Gastroesophageal sphincter (tissue), 4 donors: ENCODE measurements around the gene DUS4L. TPM values are rescaled to one million over a fixed set of nuclear protein-coding genes. Genes with fewer than 3 reads are reported as not detected.

Experiments used
- ATAC-seq: fragments of 150-250 bp; one replicate; pipeline ENCODE4 v1.9.1; 2016; ENCODE audit warnings: mild to moderate bottlenecking, moderate library complexity
- H3K27ac ChIP-seq, 4 donors: fragments of 200-600 bp; sonication (generic) in 3 of 4; 1 replicate in 3 of 4; 2 replicates in 1 of 4; pipeline ENCODE4 v1.5.1; 2016 to 2019
- H3K27me3 ChIP-seq: fragments of 200-600 bp; sonication (generic); one replicate; pipeline ENCODE4 v1.5.1; 2019
- H3K36me3 ChIP-seq, 2 donors: fragments of 200-600 bp; sonication (generic); one replicate each; pipeline ENCODE4 v1.5.1; 2019; ENCODE audit warnings: control low read depth in 1 of 2
- H3K4me1 ChIP-seq, 3 donors: fragments of 200-600 bp; sonication (generic); 1 replicate in 2 of 3; 2 replicates in 1 of 3; pipeline ENCODE4 v1.5.1; 2016 to 2019; ENCODE audit warnings: control low read depth in 2 of 3
- H3K4me3 ChIP-seq, 2 donors: fragments of 200-600 bp; sonication (generic); one replicate each; pipeline ENCODE4 v1.5.1; 2019; ENCODE audit warnings: mild to moderate bottlenecking in 1 of 2, moderate library complexity in 1 of 2
- H3K9me3 ChIP-seq, 3 donors: fragments of 200-600 bp; sonication (generic); one replicate each; pipeline ENCODE4 v1.5.1; 2017 to 2019; ENCODE audit warnings: control low read depth in 2 of 3
- EP300 ChIP-seq: sonication (generic); formaldehyde crosslinking; IDR thresholded peaks from one replicate; pipeline ENCODE4 v1.6.1; 2017; ENCODE audit warnings: antibody characterized with exemption, mild to moderate bottlenecking
- POLR2A ChIP-seq, 2 donors: fragments of 450-650 bp; IDR thresholded peaks; one replicate each; pipeline ENCODE4 v1.6.1; 2017; ENCODE audit warnings: antibody characterized with exemption in 2 of 2, mild to moderate bottlenecking in 2 of 2, moderate library complexity in 1 of 2
- POLR2AphosphoS5 ChIP-seq: sonication (generic); formaldehyde crosslinking; IDR thresholded peaks from one replicate; pipeline ENCODE4 v1.6.1; 2017; ENCODE audit warnings: antibody characterized with exemption
- WGBS, 2 donors: methylation state at CpG; one replicate each; pipeline ENCODE4 v1.1.5; 2018; ENCODE audit warnings: low coverage in 1 of 2; 5-methylcytosine and 5-hydroxymethylcytosine counted together
- total RNA-seq, 4 donors: library from RNA; depleted of rRNA; stranded (reverse); fragments of >200 nt; gene quantifications; one replicate each; pipeline ENCODE4 v1.1.0, GENCODE V29; 2016
- TF ChIP-seq, protein P1 (sequence below), 4 experiments: fragments of 200-600 bp in 2 of 4; fragments of 450-650 bp in 2 of 4; sonication (generic) in 1 of 4; IDR thresholded peaks; one replicate each; pipeline ENCODE4 v1.5.1; 2017 to 2019; ENCODE audit warnings: antibody characterized with exemption in 4 of 4, mild to moderate bottlenecking in 2 of 4, moderate library complexity in 2 of 4

DUS4L gene
- total RNA-seq, 4 donors from 2014 or later, result 4.0 to 14.8 (median 6.7) TPM

DNA sequence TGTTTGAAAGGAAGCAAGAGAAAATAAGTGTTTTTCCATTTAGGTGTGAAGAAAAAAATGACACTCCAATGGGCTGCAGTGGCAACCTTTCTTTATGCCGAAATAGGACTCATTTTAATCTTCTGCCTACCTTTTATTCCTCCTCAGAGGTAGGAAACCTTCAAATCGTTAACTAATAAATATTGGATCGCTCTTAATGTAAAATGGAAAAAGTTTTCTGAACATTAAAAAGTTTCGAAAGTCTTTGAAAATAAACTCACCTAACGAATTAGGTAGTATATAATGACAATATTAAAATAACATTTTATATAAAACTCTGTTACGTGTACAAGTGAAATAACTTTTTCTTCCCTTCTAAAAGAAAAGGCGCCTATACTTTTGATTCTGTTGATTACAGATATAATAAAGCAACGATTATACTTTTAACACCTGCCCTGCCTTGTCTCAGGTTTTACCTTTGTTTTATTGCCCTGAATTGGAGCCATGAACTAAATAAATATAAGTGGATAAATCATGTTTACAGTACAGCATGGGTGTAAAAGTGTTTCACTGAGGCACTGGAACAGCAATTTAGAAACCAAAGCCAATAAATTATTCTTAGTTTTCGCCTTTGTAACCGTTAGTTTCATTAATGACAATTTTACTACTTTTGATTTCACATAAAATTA, 17.1 kb downstream of the DUS4L start:
- Histone ChIP-seq H3K4me3 (peak overlapping the region; percentile 81 to 89), H3K4me1 (peaks cover 3 to 41% (median 6%) of the 10 kb centered on the region in 3 donors), H3K27ac (peak overlapping the region; percentile 88 to 97 (median 92)), H3K36me3 (peaks cover 0 to 21% of the 10 kb centered on the region in 2 donors), H3K27me3 (no peaks in the 10 kb centered on the region), H3K9me3 (no peaks in the 10 kb centered on the region)
- 20 to 26% methylated on average over 10 of the region's 10 CpGs for WGBS, 2 donors
- ATAC-seq, result no peak
- TF ChIP-seq POLR2A (IDR thresholded peaks at IDR 0.05) (no peak), EP300 (no peak)
- TF ChIP-seq, protein P1, sequence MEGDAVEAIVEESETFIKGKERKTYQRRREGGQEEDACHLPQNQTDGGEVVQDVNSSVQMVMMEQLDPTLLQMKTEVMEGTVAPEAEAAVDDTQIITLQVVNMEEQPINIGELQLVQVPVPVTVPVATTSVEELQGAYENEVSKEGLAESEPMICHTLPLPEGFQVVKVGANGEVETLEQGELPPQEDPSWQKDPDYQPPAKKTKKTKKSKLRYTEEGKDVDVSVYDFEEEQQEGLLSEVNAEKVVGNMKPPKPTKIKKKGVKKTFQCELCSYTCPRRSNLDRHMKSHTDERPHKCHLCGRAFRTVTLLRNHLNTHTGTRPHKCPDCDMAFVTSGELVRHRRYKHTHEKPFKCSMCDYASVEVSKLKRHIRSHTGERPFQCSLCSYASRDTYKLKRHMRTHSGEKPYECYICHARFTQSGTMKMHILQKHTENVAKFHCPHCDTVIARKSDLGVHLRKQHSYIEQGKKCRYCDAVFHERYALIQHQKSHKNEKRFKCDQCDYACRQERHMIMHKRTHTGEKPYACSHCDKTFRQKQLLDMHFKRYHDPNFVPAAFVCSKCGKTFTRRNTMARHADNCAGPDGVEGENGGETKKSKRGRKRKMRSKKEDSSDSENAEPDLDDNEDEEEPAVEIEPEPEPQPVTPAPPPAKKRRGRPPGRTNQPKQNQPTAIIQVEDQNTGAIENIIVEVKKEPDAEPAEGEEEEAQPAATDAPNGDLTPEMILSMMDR (IDR thresholded peaks at IDR 0.05), result no peak

DNA sequence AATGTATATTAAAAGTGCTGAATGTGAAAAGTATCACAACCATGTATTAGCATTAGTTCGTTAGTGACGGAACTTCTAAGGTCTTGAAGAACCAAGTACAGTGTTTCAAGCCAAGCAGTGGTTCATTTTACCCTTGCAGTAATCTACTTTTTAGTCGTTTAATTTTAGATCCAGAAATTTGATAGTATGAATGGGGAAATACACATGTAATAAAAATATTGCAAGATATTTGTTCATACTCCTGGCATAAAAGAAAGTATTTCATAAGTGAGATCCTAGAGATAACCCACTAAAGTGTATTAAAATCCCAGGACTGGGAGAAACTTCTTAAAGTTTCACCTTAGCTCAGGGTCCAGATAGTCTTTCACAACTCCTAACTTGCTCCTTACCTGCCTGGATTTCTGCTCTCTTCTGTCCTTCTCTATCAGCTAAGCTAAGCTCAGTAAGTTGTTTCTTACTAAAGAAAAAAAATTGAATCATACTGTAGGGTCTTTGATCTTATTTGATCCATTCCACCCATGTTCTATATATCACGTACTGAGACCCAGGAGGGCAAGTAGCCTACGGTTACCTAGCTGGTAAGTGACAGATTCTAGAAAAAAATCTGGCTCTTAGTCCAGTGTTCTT, 17.7 kb downstream of the DUS4L start:
- no peaks in the 10 kb centered on the region for H3K9me3 ChIP-seq
- peak overlapping the region in 3 of 4 donors; percentile 40 to 97 (median 93) for H3K27ac ChIP-seq
- no peak for ATAC-seq
- no peaks in the 10 kb centered on the region for H3K27me3 ChIP-seq
- WGBS, 2 donors, result 14 to 43% methylated on average over 5 of the region's 5 CpGs
- H3K4me3 ChIP-seq, result peak overlapping the region; percentile 81 to 89
- peaks cover 3 to 41% (median 6%) of the 10 kb centered on the region in 3 donors for H3K4me1 ChIP-seq
- TF ChIP-seq, protein P1 (IDR thresholded peaks at IDR 0.05), result no peak
- TF ChIP-seq POLR2AphosphoS5 (no peak), EP300 (no peak), POLR2A (IDR thresholded peaks at IDR 0.05) (no peak)
- H3K36me3 ChIP-seq, result peaks cover 0 to 26% of the 10 kb centered on the region in 2 donors

DNA sequence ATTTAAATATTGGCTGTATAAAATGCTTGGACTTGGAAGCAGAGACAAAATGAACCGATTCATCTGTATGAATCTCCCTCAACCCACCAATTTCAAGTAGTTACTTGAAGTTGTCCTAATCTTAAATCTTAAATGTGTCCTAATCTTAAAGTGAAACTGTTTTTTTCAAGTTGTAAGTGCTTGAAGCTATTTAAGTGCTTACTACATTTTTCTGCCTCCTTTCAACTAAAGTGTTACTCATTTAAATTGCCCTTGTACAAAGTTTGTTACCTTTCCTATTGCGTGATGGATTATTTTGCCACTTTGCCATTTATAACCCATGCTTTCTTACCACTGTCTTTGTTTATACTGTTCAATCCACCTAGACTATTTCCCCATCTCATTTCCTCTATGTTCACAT, 19.1 kb downstream of the DUS4L start:
- no peak overlapping the region for H3K4me3 ChIP-seq
- H3K4me1 ChIP-seq, result peaks cover 3 to 41% (median 6%) of the 10 kb centered on the region in 3 donors
- TF ChIP-seq, protein P1 (IDR thresholded peaks at IDR 0.05), result no peak
- TF ChIP-seq POLR2A (IDR thresholded peaks at IDR 0.05) (no peak), EP300 (no peak), POLR2AphosphoS5 (no peak)
- no peak overlapping the region for H3K27ac ChIP-seq
- peaks cover 0 to 35% of the 10 kb centered on the region in 2 donors for H3K36me3 ChIP-seq
- H3K27me3 ChIP-seq, result no peaks in the 10 kb centered on the region
- 65 to 85% methylated on average over 2 of the region's 2 CpGs for WGBS, 2 donors
- no peak for ATAC-seq
- no peaks in the 10 kb centered on the region for H3K9me3 ChIP-seq

DNA sequence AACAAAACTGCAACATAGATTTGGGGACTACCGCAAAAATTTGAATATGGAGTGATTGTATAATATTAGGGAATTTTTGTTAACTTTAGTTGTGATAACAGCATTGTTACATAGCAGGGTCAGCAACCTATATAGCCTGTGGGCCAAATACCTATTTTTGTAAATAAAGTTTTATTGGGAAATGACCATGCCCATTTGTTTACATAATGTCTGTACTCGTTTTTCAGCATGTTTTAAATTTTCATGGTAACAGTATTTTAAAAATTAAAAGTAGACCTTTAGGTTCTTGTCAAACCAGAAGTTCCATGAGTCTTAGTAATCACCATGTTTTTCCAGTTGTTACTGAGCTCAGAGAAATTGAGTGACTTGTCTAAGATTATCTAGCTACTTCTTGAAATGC, 20.9 kb downstream of the DUS4L start:
- H3K9me3 ChIP-seq, result no peaks in the 10 kb centered on the region
- WGBS, 2 donors, result 60 to 87% methylated on average over 2 of the region's 2 CpGs
- TF ChIP-seq EP300 (no peak), POLR2AphosphoS5 (no peak), POLR2A (IDR thresholded peaks at IDR 0.05) (no peak)
- TF ChIP-seq, protein P1 (IDR thresholded peaks at IDR 0.05), result no peak
- ATAC-seq, result no peak
- no peaks in the 10 kb centered on the region for H3K27me3 ChIP-seq
- H3K4me3 ChIP-seq, result no peak overlapping the region
- H3K36me3 ChIP-seq, result peaks cover 0 to 35% of the 10 kb centered on the region in 2 donors
- H3K4me1 ChIP-seq, result peaks cover 3 to 33% (median 6%) of the 10 kb centered on the region in 3 donors
- H3K27ac ChIP-seq, result no peak overlapping the region
